CD14-positive monocyte (primary cell): ENCODE data around the gene CDKL2. TPM values are rescaled to one million over a fixed set of nuclear protein-coding genes. Genes with fewer than 3 reads are reported as not detected.

Experiments used
- DNase-seq, 3 donors: peaks; one replicate each; pipeline ENCODE4 v3.0.0-alpha.2; 2011 to 2022
- H2AFZ ChIP-seq: 2 replicates; pipeline ENCODE4 v1.6.0; 2012; ENCODE audit warnings: mild to moderate bottlenecking, low read depth, low read length, inconsistent platforms; ENCODE audit not compliant: insufficient read depth, poor library complexity, severe bottlenecking
- H3K27ac ChIP-seq, 2 donors: 1 replicate in 1 of 2; 2 replicates in 1 of 2; pipeline ENCODE4 v1.5.1; 2012 to 2013; ENCODE audit warnings: low read length in 2 of 2, control low read depth in 1 of 2, inconsistent platforms in 1 of 2, low read depth in 1 of 2, mild to moderate bottlenecking in 1 of 2
- H3K27me3 ChIP-seq, 2 donors: one replicate each; pipeline versions ENCODE4 v1.6.0 to v1.6.1; 2011 to 2013; ENCODE audit warnings: low read length in 2 of 2; ENCODE audit not compliant: control insufficient read depth in 2 of 2, insufficient read depth in 2 of 2
- H3K36me3 ChIP-seq, 2 donors: replicated peaks in 1 of 2; 1 replicate in 1 of 2; 2 replicates in 1 of 2; pipeline versions ENCODE4 v1.5.1 to v1.6.1; 2012 to 2013; ENCODE audit warnings: low read length in 2 of 2, control low read depth in 1 of 2, inconsistent platforms in 1 of 2, mild to moderate bottlenecking in 1 of 2; ENCODE audit not compliant: insufficient read depth in 2 of 2, control insufficient read depth in 1 of 2
- H3K4me1 ChIP-seq, 2 donors: 1 replicate in 1 of 2; 2 replicates in 1 of 2; pipeline versions ENCODE4 v1.5.1 to v1.6.1; 2012 to 2013; ENCODE audit warnings: low read length in 2 of 2, control low read depth in 1 of 2, inconsistent platforms in 1 of 2, mild to moderate bottlenecking in 1 of 2, moderate library complexity in 1 of 2; ENCODE audit not compliant: insufficient read depth in 2 of 2, control insufficient read depth in 1 of 2
- H3K4me2 ChIP-seq: replicated peaks from 2 replicates; pipeline ENCODE3; 2012; ENCODE audit warnings: low read length, moderate library complexity, mild to moderate bottlenecking; ENCODE audit not compliant: poor library complexity, severe bottlenecking; ENCODE audit errors: extremely low read depth
- H3K4me3 ChIP-seq, 3 experiments: fragments of 200-600 bp in 1 of 3; sonication (generic) in 1 of 3; replicated peaks in 1 of 3; 1 replicate in 2 of 3; 2 replicates in 1 of 3; pipeline ENCODE4 v1.5.1; 2011 to 2013; ENCODE audit warnings: low read length in 3 of 3, mild to moderate bottlenecking in 3 of 3, control low read depth in 2 of 3, low read depth in 2 of 3, inconsistent platforms in 1 of 3, moderate library complexity in 1 of 3
- H3K79me2 ChIP-seq: 2 replicates; pipeline ENCODE4 v1.6.0; 2012; ENCODE audit warnings: mild to moderate bottlenecking, control low read depth, inconsistent platforms, low read length, moderate library complexity; ENCODE audit not compliant: insufficient read depth
- H3K9ac ChIP-seq: 2 replicates; pipeline ENCODE4 v1.6.0; 2017; ENCODE audit warnings: low read length, mild to moderate bottlenecking; ENCODE audit not compliant: insufficient read depth, poor library complexity, severe bottlenecking
- H3K9me3 ChIP-seq, 2 donors: replicated peaks in 1 of 2; 1 replicate in 1 of 2; 2 replicates in 1 of 2; pipeline versions ENCODE4 v1.5.1 to v1.6.1; 2012 to 2013; ENCODE audit warnings: low read length in 2 of 2, control low read depth in 1 of 2; ENCODE audit not compliant: control insufficient read depth in 1 of 2, insufficient read depth in 1 of 2
- H4K20me1 ChIP-seq: 2 replicates; pipeline ENCODE4 v1.6.0; 2012; ENCODE audit warnings: mild to moderate bottlenecking, low read length, control low read depth, moderate library complexity; ENCODE audit not compliant: insufficient read depth
- H3K27ac Mint-ChIP-seq, 7 donors: one replicate each; pipeline ENCODE4 v1.8.0; 2020; ENCODE audit warnings: mild to moderate bottlenecking in 7 of 7, mixed read lengths in 7 of 7, moderate library complexity in 6 of 7, inconsistent platforms in 2 of 7
- H3K27me3 Mint-ChIP-seq, 3 donors: one replicate each; pipeline ENCODE4 v1.8.0; 2021 to 2022; ENCODE audit warnings: low read depth in 3 of 3, mild to moderate bottlenecking in 3 of 3, mixed read lengths in 3 of 3, moderate library complexity in 3 of 3, inconsistent platforms in 1 of 3
- H3K36me3 Mint-ChIP-seq, 2 donors: one replicate each; pipeline ENCODE4 v1.8.0; 2020; ENCODE audit warnings: mixed read lengths in 2 of 2, inconsistent platforms in 1 of 2, mild to moderate bottlenecking in 1 of 2
- H3K4me1 Mint-ChIP-seq: one replicate; pipeline ENCODE4 v1.8.0; 2020; ENCODE audit warnings: mild to moderate bottlenecking, mixed read lengths
- H3K4me3 Mint-ChIP-seq, 2 donors: one replicate each; pipeline ENCODE4 v1.8.0; 2020; ENCODE audit warnings: mild to moderate bottlenecking in 2 of 2, mixed read lengths in 2 of 2, moderate library complexity in 1 of 2
- H3K9me3 Mint-ChIP-seq, 7 donors: one replicate each; pipeline ENCODE4 v1.8.0; 2020 to 2022; ENCODE audit warnings: mixed read lengths in 7 of 7, mild to moderate bottlenecking in 6 of 7, moderate library complexity in 6 of 7, inconsistent platforms in 2 of 7
- CTCF ChIP-seq: fragments of 200-600 bp; IDR thresholded peaks from one replicate; pipeline ENCODE4 v1.8.0; 2022; ENCODE audit warnings: antibody characterized with exemption, mild to moderate bottlenecking
- WGBS: methylation state at CpG from one replicate; pipeline ENCODE4 v1.1.5; 2013; ENCODE audit warnings: missing lambda C conversion rate; ENCODE audit not compliant: insufficient coverage; 5-methylcytosine and 5-hydroxymethylcytosine counted together
- intact Hi-C, 2 donors: fragments of 100-400 bp; cut with micrococcal nuclease; formaldehyde crosslinking; loops; one replicate each; pipeline versions ENCODE4 v1.15.0 to v1.15.1; 2023
- polyA plus RNA-seq, 3 donors: library from polyadenylated mRNA; depleted of rRNA in 1 of 3; unstranded in 2 of 3; stranded (reverse) in 1 of 3; fragments of 300-500 nt in 2 of 3; fragments of >200 nt in 1 of 3; fragmentation: Illumina TruSeq in 2 of 3; gene quantifications; 1 replicate in 2 of 3; 2 replicates in 1 of 3; pipeline ENCODE4 v1.2.3, GENCODE V29; 2012 to 2021

Gene CDKL2
- polyA plus RNA-seq, 3 donors: not detected

GRCh38 chr4:75637827-75638226, 7.5 kb upstream of the CDKL2 start:
- WGBS: 86% methylated on average over 1 of the region's 1 CpG
- Histone ChIP-seq H3K27ac (no peak overlapping the region), H3K9me3 (no peaks in the 10 kb centered on the region), H4K20me1 (no peaks in the 10 kb centered on the region), H3K9ac (no peak overlapping the region), H3K27me3 (no peaks in the 10 kb centered on the region), H2AFZ (no peak overlapping the region), H3K36me3 (peaks cover 2 to 12% of the 10 kb centered on the region in 2 donors), H3K79me2 (no peaks in the 10 kb centered on the region), H3K4me1 (peaks cover 3 to 5% of the 10 kb centered on the region in 2 donors), H3K4me3 (no peak overlapping the region), H3K4me2 (no peak overlapping the region)
- Mint-ChIP-seq H3K27me3 (no peaks in the 10 kb centered on the region), H3K36me3 (peaks cover 3 to 15% of the 10 kb centered on the region in 2 donors), H3K4me1 (peaks cover 23% of the 10 kb centered on the region), H3K9me3 (no peaks in the 10 kb centered on the region), H3K4me3 (no peak overlapping the region), H3K27ac (no peak overlapping the region)
- intact Hi-C loops: no loop called here
- DNase-seq: no peak
- TF ChIP-seq CTCF: no peak

GRCh38 chr4:75637176-75637575, 6.8 kb upstream of the CDKL2 start:
- no peak overlapping the region for H3K27ac ChIP-seq
- no peak overlapping the region for H3K9ac ChIP-seq
- H3K36me3 Mint-ChIP-seq: peaks cover 1 to 11% of the 10 kb centered on the region in 2 donors
- H3K4me2 ChIP-seq: no peak overlapping the region
- H3K27ac Mint-ChIP-seq: no peak overlapping the region
- no peaks in the 10 kb centered on the region for H3K9me3 ChIP-seq
- intact Hi-C loops: no loop called here
- no peaks in the 10 kb centered on the region for H3K27me3 ChIP-seq
- no peak overlapping the region for H3K4me3 ChIP-seq
- H4K20me1 ChIP-seq: no peaks in the 10 kb centered on the region
- H3K4me1 ChIP-seq: peaks cover 3 to 5% of the 10 kb centered on the region in 2 donors
- no peak overlapping the region for H2AFZ ChIP-seq
- H3K9me3 Mint-ChIP-seq: no peaks in the 10 kb centered on the region
- DNase-seq: no peak
- no peaks in the 10 kb centered on the region for H3K79me2 ChIP-seq
- H3K27me3 Mint-ChIP-seq: no peaks in the 10 kb centered on the region
- no peak overlapping the region for H3K4me3 Mint-ChIP-seq
- H3K36me3 ChIP-seq: peaks cover 0 to 6% of the 10 kb centered on the region in 2 donors
- TF ChIP-seq CTCF: no peak
- peaks cover 21% of the 10 kb centered on the region for H3K4me1 Mint-ChIP-seq
- no CpG with 5 or more reads among the region's 1 CpG for WGBS
